Measurements from ENCODE around the gene GRAMD1B.

GRCh38 chr11:123516238-123516637 is 86.2 kb downstream of the GRAMD1B start:
- no peak for TF ChIP-seq POLR2A (IDR thresholded peaks at IDR 0.05)
- TF ChIP-seq CTCF (IDR thresholded peaks at IDR 0.05), result no peak
